Testis (tissue), 2 donors: Measurements from ENCODE around the gene HES5.

Experiments
- POLR2A ChIP-seq: fragments of 450-650 bp; IDR thresholded peaks from one replicate; pipeline ENCODE4 v1.6.1; 2017; ENCODE audit warnings: antibody characterized with exemption, mild to moderate bottlenecking, moderate library complexity
- TF ChIP-seq, protein P1 (sequence below), 3 experiments: fragments of 450-650 bp in 2 of 3; fragments of 200-600 bp in 1 of 3; sonication (generic) in 1 of 3; IDR thresholded peaks; one replicate each; pipeline ENCODE4 v1.5.1; 2016 to 2019; ENCODE audit warnings: antibody characterized with exemption in 3 of 3, mild to moderate bottlenecking in 2 of 3, moderate library complexity in 1 of 3

DNA sequence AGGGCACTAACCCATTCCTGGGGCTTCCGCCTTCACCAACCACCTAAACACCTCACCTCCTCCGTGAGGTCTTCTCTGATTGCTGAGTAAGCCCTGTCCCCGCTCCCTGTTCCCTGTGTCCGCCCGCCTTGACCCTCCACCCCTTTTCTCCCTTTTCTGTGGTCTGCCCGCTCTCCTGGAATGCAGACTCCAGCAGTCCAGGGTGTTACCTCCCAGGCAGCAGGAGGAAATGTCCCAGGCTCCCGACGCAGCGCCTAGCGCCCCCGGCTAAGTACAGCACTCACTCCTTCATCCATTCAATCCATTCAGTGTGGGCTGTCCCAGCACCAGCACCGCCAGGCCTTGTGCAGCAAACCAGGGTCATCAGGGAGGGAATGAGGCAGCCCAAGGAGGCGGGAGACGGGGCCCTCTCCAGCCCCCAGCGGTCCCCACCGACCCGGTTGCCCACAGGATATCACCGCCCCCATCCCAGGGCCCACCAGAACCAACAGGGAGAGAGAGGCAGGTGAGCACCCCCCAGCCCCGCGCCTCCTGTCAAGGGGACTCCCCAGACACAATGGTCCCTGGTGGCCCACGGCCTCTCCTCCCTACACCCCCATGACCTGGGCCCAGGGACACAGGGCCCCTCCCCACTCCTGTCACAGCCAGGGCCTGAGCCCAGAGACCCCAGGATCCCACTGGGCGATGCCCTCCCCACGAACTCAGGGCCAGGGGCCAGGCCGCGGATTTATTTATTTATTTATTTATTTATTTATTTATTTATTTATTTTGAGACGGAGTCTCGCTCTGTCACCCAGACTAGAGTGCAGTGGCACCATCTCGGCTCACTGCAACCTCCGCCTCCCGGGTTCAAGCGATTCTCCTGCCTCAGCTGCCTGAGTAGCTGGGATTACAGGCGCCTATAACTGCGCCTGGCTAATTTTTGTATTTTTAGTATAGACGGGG, 36.3 kb upstream of the HES5 start:
- TF ChIP-seq POLR2A, result no peak
- TF ChIP-seq, protein P1, sequence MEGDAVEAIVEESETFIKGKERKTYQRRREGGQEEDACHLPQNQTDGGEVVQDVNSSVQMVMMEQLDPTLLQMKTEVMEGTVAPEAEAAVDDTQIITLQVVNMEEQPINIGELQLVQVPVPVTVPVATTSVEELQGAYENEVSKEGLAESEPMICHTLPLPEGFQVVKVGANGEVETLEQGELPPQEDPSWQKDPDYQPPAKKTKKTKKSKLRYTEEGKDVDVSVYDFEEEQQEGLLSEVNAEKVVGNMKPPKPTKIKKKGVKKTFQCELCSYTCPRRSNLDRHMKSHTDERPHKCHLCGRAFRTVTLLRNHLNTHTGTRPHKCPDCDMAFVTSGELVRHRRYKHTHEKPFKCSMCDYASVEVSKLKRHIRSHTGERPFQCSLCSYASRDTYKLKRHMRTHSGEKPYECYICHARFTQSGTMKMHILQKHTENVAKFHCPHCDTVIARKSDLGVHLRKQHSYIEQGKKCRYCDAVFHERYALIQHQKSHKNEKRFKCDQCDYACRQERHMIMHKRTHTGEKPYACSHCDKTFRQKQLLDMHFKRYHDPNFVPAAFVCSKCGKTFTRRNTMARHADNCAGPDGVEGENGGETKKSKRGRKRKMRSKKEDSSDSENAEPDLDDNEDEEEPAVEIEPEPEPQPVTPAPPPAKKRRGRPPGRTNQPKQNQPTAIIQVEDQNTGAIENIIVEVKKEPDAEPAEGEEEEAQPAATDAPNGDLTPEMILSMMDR (IDR thresholded peaks at IDR 0.05), result no peak
